Stomach (tissue), 19 donors: ENCODE measurements around the gene AMN1. TPM values are rescaled to one million over a fixed set of nuclear protein-coding genes. Genes with fewer than 3 reads are reported as not detected.

Experiments
- DNase-seq, 2 donors: peaks; one replicate each; pipeline versions ENCODE4 v3.0.0 to v3.0.0-alpha.2; 2013 to 2019
- H3K27ac ChIP-seq, 5 donors: fragments of 200-600 bp in 4 of 5; sonication (generic) in 4 of 5; one replicate each; pipeline ENCODE4 v1.5.1; 2013 to 2019; ENCODE audit warnings: mild to moderate bottlenecking in 1 of 5, moderate library complexity in 1 of 5
- H3K27me3 ChIP-seq, 3 donors: fragments of 200-600 bp; sonication (generic); one replicate each; pipeline ENCODE4 v1.5.1; 2017 to 2019; ENCODE audit warnings: mixed run types in 1 of 3
- H3K36me3 ChIP-seq, 4 donors: fragments of 200-600 bp; sonication (generic); 1 replicate in 3 of 4; 2 replicates in 1 of 4; pipeline ENCODE4 v1.5.1; 2016 to 2019
- H3K4me1 ChIP-seq, 4 donors: fragments of 200-600 bp; sonication (generic); one replicate each; pipeline ENCODE4 v1.5.1; 2016 to 2019
- H3K4me3 ChIP-seq, 4 donors: fragments of 200-600 bp; sonication (generic) in 3 of 4; one replicate each; pipeline ENCODE4 v1.5.1; 2016 to 2019; ENCODE audit warnings: mild to moderate bottlenecking in 1 of 4
- H3K9me3 ChIP-seq, 4 donors: fragments of 200-600 bp; sonication (generic); one replicate each; pipeline ENCODE4 v1.5.1; 2016 to 2019
- EP300 ChIP-seq: sonication (generic); formaldehyde crosslinking; IDR thresholded peaks from one replicate; pipeline ENCODE4 v1.6.1; 2017; ENCODE audit warnings: antibody characterized with exemption
- POLR2A ChIP-seq, 4 donors: fragments of 450-650 bp; IDR thresholded peaks; one replicate each; pipeline ENCODE4 v1.6.1; 2016; ENCODE audit warnings: antibody characterized with exemption in 4 of 4, control low read depth in 2 of 4, mild to moderate bottlenecking in 1 of 4, moderate library complexity in 1 of 4
- POLR2AphosphoS5 ChIP-seq, 3 donors: sonication (generic); formaldehyde crosslinking; IDR thresholded peaks; one replicate each; pipeline ENCODE4 v1.6.1; 2016; ENCODE audit warnings: antibody characterized with exemption in 3 of 3
- WGBS, 5 donors: extraction: QIAGEN DNeasy Blood & Tissue Kit in 3 of 5; methylation state at CpG; one replicate each; pipeline versions ENCODE4 v1.1.5 to v1.1.7; 2013 to 2018; 5-methylcytosine and 5-hydroxymethylcytosine counted together
- intact Hi-C: fragments of 100-400 bp; cut with DNase I; formaldehyde crosslinking; loops from one replicate; pipeline ENCODE4 v1.15.1; 2023; ENCODE audit warnings: low total_unique reads
- long read RNA-seq, 10 donors: transcript quantifications; one replicate each; lab custom pipeline, GENCODE V29; 2026
- polyA plus RNA-seq, 3 donors: library from polyadenylated mRNA; stranded (reverse); fragments of 200-250 nt; gene quantifications; one replicate each; pipeline ENCODE4 v1.2.3, GENCODE V29; 2013
- total RNA-seq, 5 donors: library from RNA; depleted of rRNA; stranded (reverse); fragments of >200 nt; gene quantifications; one replicate each; pipeline versions ENCODE4 v1.1.0 to v1.2.3, GENCODE V29; 2014 to 2016
- TF ChIP-seq, protein P1 (sequence below), 7 experiments: fragments of 450-650 bp in 4 of 7; fragments of 200-600 bp in 3 of 7; sonication (generic) in 3 of 7; IDR thresholded peaks; one replicate each; pipeline ENCODE4 v1.5.1; 2016 to 2019; ENCODE audit warnings: antibody characterized with exemption in 7 of 7, control low read depth in 2 of 7, mild to moderate bottlenecking in 1 of 7
- donor health status: healthy with polysubstance abuse.
- donor health status: Bipolar disorder and iron deficiency.
- donor health status: healthy.

The AMN1 gene
- total RNA-seq (100 to 1,000 TPM in 1 of 5 donors, 10 to 100 TPM in 1, 1 to 10 TPM in 2, not detected in 1; 2.9 to 131 (median 15.6) TPM), polyA plus RNA-seq (10 to 100 TPM in 2 of 3 donors, 1 to 10 TPM in 1; 7.9 to 12.5 (median 11.2) TPM)
- long read RNA-seq, donor 1, partial matches to known transcripts: 0 of 2 reads
- long read RNA-seq, donor 1, other reads (novel, unspliced or antisense): 0 of 2 reads
- long read RNA-seq, donor 2, partial matches to known transcripts: 0 of 5 reads
- long read RNA-seq, donor 2, other reads (novel, unspliced or antisense): 0 of 5 reads
- long read RNA-seq, donor 3: 0 reads
- long read RNA-seq, donor 4: 0 reads
- long read RNA-seq, donor 5, partial matches to known transcripts: 0 of 8 reads
- long read RNA-seq, donor 5, other reads (novel, unspliced or antisense): 0 of 8 reads
- long read RNA-seq, donor 6, transcript AMN1-211 (6 exons, 880 nt): major isoform, 5 of 11 reads
- long read RNA-seq, donor 6, partial matches to known transcripts: 0 of 11 reads
- long read RNA-seq, donor 6, other reads (novel, unspliced or antisense): 0 of 11 reads
- long read RNA-seq, donor 7, transcript AMN1-201 (7 exons, 2,110 nt): major isoform, 6 of 7 reads
- long read RNA-seq, donor 7, partial matches to known transcripts: 0 of 7 reads
- long read RNA-seq, donor 7, other reads (novel, unspliced or antisense): 0 of 7 reads
- long read RNA-seq, donor 8, transcript AMN1-201 (7 exons, 2,110 nt): major isoform, 5 of 5 reads
- long read RNA-seq, donor 8, partial matches to known transcripts: 0 of 5 reads
- long read RNA-seq, donor 8, other reads (novel, unspliced or antisense): 0 of 5 reads
- long read RNA-seq, donor 9, partial matches to known transcripts: 0 of 4 reads
- long read RNA-seq, donor 9, other reads (novel, unspliced or antisense): 0 of 4 reads
- long read RNA-seq, donor 10, partial matches to known transcripts: 0 of 2 reads
- long read RNA-seq, donor 10, other reads (novel, unspliced or antisense): 0 of 2 reads

GRCh38 chr12:31728917-31729640 is at the start of gene AMN1:
Gene AMN1, minus strand, starts transcription at chr12:31729021. Its CDS starts 13 bp downstream, at chr12:31729008.
- Histone ChIP-seq H3K4me3 (peak within 1 kb of the TSS; percentile 53 to 66 (median 60)), H3K27ac (peak within 1 kb of the TSS; percentile 86 to 100 (median 98)), H3K9me3 (peaks cover 0 to 3% (median 0%) of the 10 kb centered on the region in 4 donors), H3K4me1 (peaks cover 22 to 79% (median 43%) of the 10 kb centered on the region in 4 donors), H3K27me3 (no peaks in the 10 kb centered on the region), H3K36me3 (no peaks in the 10 kb centered on the region)
- 1 to 3% (median 1%) methylated on average over 12 to 59 of the region's 59 CpGs for WGBS, 5 donors
- DNase-seq: peak; percentile 100
- intact Hi-C loops: no loop called here
- TF ChIP-seq, protein P1, sequence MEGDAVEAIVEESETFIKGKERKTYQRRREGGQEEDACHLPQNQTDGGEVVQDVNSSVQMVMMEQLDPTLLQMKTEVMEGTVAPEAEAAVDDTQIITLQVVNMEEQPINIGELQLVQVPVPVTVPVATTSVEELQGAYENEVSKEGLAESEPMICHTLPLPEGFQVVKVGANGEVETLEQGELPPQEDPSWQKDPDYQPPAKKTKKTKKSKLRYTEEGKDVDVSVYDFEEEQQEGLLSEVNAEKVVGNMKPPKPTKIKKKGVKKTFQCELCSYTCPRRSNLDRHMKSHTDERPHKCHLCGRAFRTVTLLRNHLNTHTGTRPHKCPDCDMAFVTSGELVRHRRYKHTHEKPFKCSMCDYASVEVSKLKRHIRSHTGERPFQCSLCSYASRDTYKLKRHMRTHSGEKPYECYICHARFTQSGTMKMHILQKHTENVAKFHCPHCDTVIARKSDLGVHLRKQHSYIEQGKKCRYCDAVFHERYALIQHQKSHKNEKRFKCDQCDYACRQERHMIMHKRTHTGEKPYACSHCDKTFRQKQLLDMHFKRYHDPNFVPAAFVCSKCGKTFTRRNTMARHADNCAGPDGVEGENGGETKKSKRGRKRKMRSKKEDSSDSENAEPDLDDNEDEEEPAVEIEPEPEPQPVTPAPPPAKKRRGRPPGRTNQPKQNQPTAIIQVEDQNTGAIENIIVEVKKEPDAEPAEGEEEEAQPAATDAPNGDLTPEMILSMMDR (IDR thresholded peaks at IDR 0.05): peak in 2 of 7 experiments; percentile 10 to 24
- TF ChIP-seq POLR2AphosphoS5 (IDR thresholded peaks at IDR 0.05) (peak; percentile 67 to 96 (median 92)), POLR2A (IDR thresholded peaks at IDR 0.05) (peak in 2 of 4 donors; percentile 11 to 30), EP300 (no peak)

GRCh38 chr12:31773867-31774266 is 45.0 kb upstream of the AMN1 start:
- intact Hi-C loops: no loop called here
- H3K9me3 ChIP-seq: no peaks in the 10 kb centered on the region
- peaks cover 0 to 20% (median 6%) of the 10 kb centered on the region in 4 donors for H3K4me1 ChIP-seq
- no peak overlapping the region for H3K27ac ChIP-seq
- 33 to 52% (median 42%) methylated on average over 2 of the region's 2 CpGs for WGBS, 5 donors
- H3K36me3 ChIP-seq: no peaks in the 10 kb centered on the region
- TF ChIP-seq POLR2AphosphoS5 (IDR thresholded peaks at IDR 0.05): no peak
- TF ChIP-seq POLR2A (IDR thresholded peaks at IDR 0.05): no peak
- TF ChIP-seq, protein P1 (IDR thresholded peaks at IDR 0.05): no peak
- no peak for TF ChIP-seq EP300
- no peak overlapping the region for H3K4me3 ChIP-seq
- peak in 1 of 2 donors; percentile 51 for DNase-seq
- H3K27me3 ChIP-seq: no peaks in the 10 kb centered on the region

- peak in 1 of 2 donors; percentile 72 for DNase-seq
- Histone ChIP-seq H3K9me3 (no peaks in the 10 kb centered on the region), H3K36me3 (no peaks in the 10 kb centered on the region), H3K4me1 (peaks cover 0 to 20% (median 6%) of the 10 kb centered on the region in 4 donors), H3K4me3 (no peak overlapping the region), H3K27me3 (no peaks in the 10 kb centered on the region), H3K27ac (no peak overlapping the region)
- intact Hi-C loops: no loop called here
- TF ChIP-seq, protein P1 (IDR thresholded peaks at IDR 0.05): no peak
- TF ChIP-seq EP300: no peak
- TF ChIP-seq POLR2A (IDR thresholded peaks at IDR 0.05): no peak
- no peak for TF ChIP-seq POLR2AphosphoS5 (IDR thresholded peaks at IDR 0.05)
- 18 to 40% (median 27%) methylated on average over 2 of the region's 2 CpGs for WGBS, 5 donors
Observed at GRCh38 chr12:31773223-31773750, 44.5 kb upstream of the AMN1 start.
